SK-N-MC (cell line): ENCODE results near the gene RSRP1.
A peak's percentile ranks its signal among the peaks of the same experiment; 100 is the strongest.
"Not testable (repeated sequence)": the region's sequence is repeated elsewhere in the genome, so short reads cannot be mapped to it uniquely, and the experiment has no call there.

ENCODE experiments used
- DNase-seq: peaks from one replicate; pipeline ENCODE4 v3.0.0-alpha.2; 2011; ENCODE audit warnings: low read depth, low spot score
- H3K27ac ChIP-seq: fragments of 200-600 bp; sonication (generic); 2 replicates; pipeline ENCODE4 v1.5.1; 2016; ENCODE audit warnings: mixed run types
- H3K36me3 ChIP-seq: fragments of 200-600 bp; sonication (generic); 2 replicates; pipeline ENCODE4 v1.6.1; 2017; ENCODE audit warnings: antibody characterized with exemption, low read length, mixed read lengths; ENCODE audit not compliant: insufficient read depth
- H3K4me3 ChIP-seq: fragments of 200-600 bp; sonication (generic); 2 replicates; pipeline ENCODE4 v1.5.1; 2016
- H3K9ac ChIP-seq: fragments of 200-600 bp; sonication (generic); 2 replicates; pipeline ENCODE4 v1.8.0; 2017; ENCODE audit warnings: mixed run types, mixed read lengths; ENCODE audit not compliant: insufficient read length
- H3K9me3 ChIP-seq: fragments of 200-600 bp; sonication (generic); 2 replicates; pipeline ENCODE4 v1.6.1; 2017; ENCODE audit warnings: low read depth, mild to moderate bottlenecking, antibody characterized with exemption, low read length, moderate library complexity, mixed read lengths
- FOXP2 ChIP-seq: optimal IDR thresholded peaks from 2 replicates; pipeline ENCODE3; 2011; ENCODE audit warnings: mild to moderate bottlenecking, moderate library complexity; ENCODE audit not compliant: insufficient read depth; ENCODE audit errors: extremely low read length, control extremely low read depth
- POLR2AphosphoS5 ChIP-seq: IDR thresholded peaks from 2 replicates; pipeline ENCODE4 v1.6.1; 2012; ENCODE audit warnings: mild to moderate bottlenecking, low read depth, low read length, borderline replicate concordance

Gene RSRP1, protein sequence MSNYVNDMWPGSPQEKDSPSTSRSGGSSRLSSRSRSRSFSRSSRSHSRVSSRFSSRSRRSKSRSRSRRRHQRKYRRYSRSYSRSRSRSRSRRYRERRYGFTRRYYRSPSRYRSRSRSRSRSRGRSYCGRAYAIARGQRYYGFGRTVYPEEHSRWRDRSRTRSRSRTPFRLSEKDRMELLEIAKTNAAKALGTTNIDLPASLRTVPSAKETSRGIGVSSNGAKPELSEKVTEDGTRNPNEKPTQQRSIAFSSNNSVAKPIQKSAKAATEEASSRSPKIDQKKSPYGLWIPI

DNA sequence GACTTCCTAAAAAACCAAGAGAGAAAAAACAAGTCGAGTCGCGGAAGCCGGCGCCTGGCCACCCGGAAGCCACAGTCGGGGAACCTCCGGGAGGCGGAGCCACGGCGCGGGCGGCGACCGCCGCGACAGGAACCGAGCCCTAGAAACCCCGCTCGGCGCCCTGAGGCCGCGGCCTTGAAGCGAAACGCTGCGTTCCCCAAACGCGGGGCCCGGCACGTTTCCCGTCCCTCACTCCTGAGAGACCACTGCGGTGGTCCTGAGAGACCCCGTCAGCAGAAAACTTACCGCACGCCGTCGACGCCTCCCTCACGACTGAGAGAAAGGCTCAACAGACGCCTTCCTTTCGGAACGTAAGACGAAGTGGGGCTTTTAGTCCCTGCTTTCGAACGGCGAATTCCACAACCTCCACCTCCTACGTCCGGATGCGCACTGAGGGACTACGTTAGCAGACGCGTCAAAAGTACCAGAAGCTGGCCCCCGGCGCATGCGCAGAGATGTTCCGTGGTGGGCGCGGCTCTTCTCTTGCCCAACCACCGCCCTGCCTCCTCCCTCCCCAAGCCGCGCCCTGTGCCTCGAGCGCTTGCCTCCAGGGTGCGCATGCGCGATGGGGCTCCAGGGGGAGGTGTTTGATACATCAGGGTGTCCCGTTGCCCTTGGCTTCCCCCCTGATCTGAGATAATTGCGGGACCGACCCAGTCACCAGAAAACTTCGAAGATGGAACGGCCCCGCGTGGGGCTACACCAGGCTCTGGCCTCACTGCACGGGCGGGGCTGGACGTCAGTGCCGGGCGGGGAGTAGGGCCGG, at the start of gene RSRP1:
RSRP1 (minus strand) TSS at position 431 of the 805 bp plus-strand sequence. CDS start 491 bp downstream, outside the sequence.
- no peak for TF ChIP-seq FOXP2
- TF ChIP-seq POLR2AphosphoS5 = peak; percentile 100
- peak; percentile 88 for DNase-seq
- Histone ChIP-seq H3K36me3 (peaks cover 43% of the 10 kb centered on the region), H3K9me3 (no peaks in the 10 kb centered on the region), H3K4me3 (peak within 1 kb of the TSS; percentile 100), H3K27ac (peak within 1 kb of the TSS; percentile 93), H3K9ac (peak within 1 kb of the TSS; percentile 96)

DNA sequence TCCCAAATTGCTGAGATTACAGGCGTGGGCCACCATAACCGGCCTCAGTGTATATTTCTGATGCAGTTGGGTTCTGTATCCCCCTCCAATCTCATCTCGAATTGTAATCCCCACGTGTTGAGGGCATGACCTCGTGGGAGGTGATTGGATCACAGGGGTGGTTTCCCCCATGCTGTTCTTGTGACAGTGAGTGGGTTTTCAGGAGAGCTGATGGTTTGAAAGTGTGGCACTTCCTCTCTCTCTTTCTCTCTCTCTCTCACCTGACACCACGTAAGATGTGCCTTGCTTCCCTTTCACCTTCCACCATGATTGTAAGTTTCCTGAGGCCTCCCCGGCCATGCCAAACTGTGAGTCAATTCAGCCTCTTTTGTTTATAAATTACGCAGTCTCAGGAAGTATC, 49.2 kb upstream of the RSRP1 start:
- H3K9me3 ChIP-seq, H3K9ac ChIP-seq, H3K4me3 ChIP-seq, DNase-seq, H3K36me3 ChIP-seq, H3K27ac ChIP-seq: not testable (repeated sequence)

DNA sequence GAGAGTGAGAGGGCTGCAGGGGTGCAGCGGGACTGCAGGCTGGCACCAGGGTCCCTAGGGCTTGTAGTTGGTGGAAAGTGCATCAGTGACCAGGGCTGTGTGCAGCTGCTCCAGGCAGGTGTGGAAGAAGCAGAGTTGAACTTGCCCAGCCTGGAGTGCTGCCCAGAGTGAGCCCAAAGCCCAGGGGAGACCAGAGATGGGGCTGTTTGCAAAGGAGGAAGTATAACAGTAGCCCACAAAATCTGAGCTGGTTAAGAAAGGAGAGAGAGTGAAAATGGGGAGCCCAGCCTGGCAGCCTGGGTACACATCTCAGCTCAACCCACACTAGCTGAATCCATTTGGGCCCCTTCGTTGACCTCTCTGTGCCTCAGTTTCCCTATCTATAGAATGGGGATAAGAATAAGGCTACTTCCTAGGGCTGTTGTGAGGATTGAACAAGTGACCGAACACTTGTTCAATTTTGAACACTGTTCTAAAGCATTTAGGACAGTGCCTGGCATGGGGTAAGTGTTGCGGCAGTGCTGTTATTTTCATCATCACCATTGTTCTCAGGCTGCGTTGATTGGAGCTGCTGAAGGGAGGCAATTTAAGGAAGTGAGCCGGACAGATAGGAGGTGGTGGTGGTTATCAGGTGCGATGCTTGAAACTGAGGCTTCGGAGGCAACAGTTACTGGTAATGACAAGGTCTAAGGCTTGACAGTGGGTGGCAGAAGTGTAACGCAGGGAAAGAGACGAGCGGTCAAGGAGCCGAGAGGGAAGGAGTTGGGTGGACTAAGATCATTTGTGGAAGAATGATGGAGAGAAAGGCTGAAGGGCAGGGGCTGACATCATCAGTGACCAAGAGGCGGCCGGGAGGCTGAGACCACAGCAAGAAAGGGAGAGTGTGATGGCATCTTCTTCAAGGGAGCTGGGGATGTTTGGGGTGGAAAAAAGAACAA, 47.9 kb upstream of the RSRP1 start:
- H3K4me3 ChIP-seq, H3K9me3 ChIP-seq, H3K36me3 ChIP-seq, H3K27ac ChIP-seq, DNase-seq, H3K9ac ChIP-seq: not testable (repeated sequence)

DNA sequence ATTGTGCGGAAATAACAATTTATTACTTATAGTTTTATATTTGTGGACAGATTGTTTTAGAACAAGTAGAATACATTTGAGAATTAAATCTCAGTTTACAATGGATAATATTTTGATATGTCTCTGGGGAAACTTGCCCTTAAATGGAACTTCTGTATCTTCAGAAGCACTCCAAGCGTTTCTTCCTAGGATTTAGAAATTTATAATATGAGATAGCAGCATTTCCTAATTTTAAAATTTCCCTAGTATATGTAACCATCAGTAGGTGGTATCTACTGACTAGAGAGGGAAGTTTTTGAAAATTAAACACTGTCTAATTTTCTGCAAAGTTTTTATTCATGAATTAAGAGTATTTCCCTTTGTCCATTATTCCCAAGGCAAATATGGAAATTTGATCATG, 46.2 kb upstream of the RSRP1 start:
- not testable (repeated sequence) for H3K9ac ChIP-seq, H3K4me3 ChIP-seq, H3K36me3 ChIP-seq, H3K27ac ChIP-seq, H3K9me3 ChIP-seq, DNase-seq

DNA sequence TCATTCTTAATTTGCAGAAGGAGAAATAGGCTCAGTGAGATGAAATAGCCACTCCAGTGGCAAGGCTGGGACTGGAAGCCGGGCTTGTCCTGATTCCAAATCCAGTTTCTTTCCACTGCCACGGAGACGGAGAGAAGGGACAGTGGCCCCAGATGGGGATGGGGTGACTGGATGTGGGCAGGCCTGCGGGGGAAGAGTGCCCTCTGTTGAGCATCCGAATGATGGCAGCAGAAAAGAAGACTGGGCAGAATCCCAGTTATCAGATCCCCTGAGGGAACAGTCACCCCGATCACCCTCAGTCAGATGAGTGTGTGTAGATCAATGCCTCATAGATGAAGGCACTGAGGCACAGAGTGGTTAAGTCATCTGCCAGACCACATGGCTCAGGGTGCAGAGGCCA, 42.8 kb upstream of the RSRP1 start:
- H3K4me3 ChIP-seq, H3K36me3 ChIP-seq, H3K9ac ChIP-seq, H3K27ac ChIP-seq, DNase-seq, H3K9me3 ChIP-seq: not testable (repeated sequence)

DNA sequence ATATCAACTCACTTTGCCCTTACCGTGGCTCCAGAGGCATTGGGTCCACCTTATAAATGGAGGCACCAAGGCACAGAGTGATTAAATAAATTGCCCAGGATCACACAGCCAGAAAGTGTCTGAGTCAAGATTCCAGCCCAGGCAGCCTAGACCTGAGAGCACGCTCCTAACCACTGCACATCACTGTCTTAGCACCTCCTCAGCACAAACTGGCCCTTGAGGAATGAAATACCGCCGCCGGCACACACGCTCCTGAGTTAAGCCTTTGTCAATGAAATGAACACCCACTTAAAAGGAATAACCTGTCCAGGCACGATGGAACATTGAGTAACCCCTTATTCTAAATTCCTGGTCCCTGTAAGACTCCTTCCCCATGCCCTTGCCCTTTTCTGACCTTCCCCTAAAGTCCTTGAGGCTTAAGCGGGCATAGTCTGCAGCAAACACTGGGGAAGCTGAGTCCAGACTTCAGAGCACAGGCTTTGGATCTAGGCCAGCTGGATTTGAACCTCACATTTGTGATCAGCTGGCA, 41.4 kb upstream of the RSRP1 start:
- DNase-seq, H3K4me3 ChIP-seq, H3K27ac ChIP-seq, H3K9ac ChIP-seq, H3K9me3 ChIP-seq, H3K36me3 ChIP-seq: not testable (repeated sequence)

DNA sequence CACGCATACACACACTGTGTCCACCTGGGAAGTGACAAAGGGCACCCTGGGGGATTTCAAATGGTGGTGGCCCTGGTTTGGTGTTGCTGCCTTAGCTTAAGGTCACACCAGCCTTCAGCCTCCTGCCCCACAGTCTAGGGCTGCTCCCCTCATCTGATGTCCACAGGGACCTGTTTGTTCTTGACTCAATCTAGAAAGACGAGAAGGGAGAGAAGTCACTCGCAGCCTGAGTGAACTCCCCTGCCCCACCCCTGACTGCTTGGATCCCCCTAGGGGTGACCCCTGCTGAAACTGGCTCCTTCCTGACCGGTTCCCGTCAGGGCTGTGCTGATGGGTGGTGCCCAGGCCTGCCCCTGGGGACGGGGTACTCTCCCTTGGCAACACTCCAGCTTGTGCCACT, 39.9 kb upstream of the RSRP1 start:
- H3K4me3 ChIP-seq, H3K9ac ChIP-seq, H3K36me3 ChIP-seq, DNase-seq, H3K27ac ChIP-seq, H3K9me3 ChIP-seq: not testable (repeated sequence)

DNA sequence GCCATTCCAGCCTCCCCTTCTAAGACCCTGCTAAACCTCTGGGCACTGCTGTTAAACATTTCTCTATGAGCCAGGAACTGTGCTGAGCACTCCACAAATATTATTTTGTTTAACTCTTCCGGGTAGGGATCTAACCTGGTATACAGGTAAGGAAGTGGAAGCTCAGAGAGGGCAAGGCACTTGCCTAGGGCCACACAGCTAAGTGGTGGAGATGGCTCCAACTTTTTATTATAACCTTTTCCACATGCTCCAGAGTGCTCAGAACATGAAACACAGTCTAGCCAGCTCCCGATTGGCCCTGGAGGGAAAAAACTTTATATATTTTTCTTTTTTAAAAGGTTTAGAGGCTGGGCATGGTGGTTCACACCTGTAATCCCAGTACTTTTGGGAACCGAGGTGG, 38.6 kb upstream of the RSRP1 start:
- H3K9ac ChIP-seq, DNase-seq, H3K36me3 ChIP-seq, H3K4me3 ChIP-seq, H3K9me3 ChIP-seq, H3K27ac ChIP-seq: not testable (repeated sequence)

DNA sequence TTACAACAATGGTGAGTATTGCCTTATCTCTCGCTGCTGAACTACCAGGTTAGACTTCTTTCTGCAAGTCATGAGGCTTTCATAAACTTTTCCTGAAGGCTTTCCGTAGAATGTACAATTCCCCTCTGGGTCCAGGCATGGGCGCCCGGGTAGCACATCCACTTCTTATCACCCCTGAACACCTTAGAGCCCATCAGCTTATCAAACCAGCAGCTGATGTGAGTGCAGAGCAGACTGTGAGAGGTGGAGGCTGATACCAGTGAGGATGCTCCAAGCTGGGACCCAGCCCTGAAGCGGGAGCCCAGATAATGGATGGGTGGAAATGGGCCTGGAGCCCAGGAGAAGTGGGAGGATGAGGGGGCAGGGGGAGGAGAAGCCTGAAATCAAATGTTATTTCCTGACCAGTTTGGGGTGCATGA, 32.4 kb upstream of the RSRP1 start:
- not testable (repeated sequence) for H3K27ac ChIP-seq, DNase-seq, H3K36me3 ChIP-seq, H3K4me3 ChIP-seq, H3K9me3 ChIP-seq, H3K9ac ChIP-seq

DNA sequence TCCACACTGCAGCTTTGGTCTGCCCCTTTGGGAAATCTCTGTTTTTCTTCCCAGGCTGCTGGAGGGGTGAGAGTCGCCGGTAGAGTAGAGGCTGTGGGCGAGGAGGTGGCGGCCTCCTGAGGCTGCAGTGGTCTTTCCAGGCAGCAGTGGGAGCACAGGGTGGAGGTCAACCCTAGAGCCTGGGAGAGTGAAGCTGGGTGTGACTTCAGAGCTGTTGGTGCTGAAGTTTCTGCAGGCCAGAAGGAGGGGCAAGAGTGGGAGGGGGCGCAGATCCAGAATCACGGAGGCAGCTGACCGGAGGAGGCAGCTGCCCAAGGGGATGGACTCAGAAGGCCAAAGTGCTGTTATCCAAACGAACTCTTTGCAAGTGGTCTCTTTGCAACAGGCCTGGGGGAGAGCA, 31.5 kb upstream of the RSRP1 start:
- DNase-seq, H3K27ac ChIP-seq, H3K36me3 ChIP-seq, H3K9me3 ChIP-seq, H3K9ac ChIP-seq, H3K4me3 ChIP-seq: not testable (repeated sequence)

DNA sequence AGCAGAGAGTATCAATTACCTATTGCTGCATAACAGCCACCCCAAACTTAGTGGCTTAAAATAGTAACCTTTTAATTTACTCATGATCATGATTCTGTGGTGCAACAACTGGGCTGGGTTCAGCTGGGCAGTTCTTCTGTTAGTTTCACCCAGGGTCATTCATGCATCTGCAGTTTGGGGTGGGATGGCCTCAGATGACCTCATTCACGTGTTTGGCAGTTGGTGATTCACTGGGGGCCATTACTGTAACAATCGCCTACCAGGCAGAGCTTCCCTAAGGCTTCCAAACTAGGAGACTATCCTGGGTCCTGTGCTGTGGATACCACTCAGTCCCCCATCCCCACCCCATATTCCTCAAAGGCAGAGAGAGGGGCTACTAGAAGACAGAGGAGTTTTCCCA, 31.1 kb upstream of the RSRP1 start:
- not testable (repeated sequence) for DNase-seq, H3K4me3 ChIP-seq, H3K9ac ChIP-seq, H3K36me3 ChIP-seq, H3K9me3 ChIP-seq, H3K27ac ChIP-seq

DNA sequence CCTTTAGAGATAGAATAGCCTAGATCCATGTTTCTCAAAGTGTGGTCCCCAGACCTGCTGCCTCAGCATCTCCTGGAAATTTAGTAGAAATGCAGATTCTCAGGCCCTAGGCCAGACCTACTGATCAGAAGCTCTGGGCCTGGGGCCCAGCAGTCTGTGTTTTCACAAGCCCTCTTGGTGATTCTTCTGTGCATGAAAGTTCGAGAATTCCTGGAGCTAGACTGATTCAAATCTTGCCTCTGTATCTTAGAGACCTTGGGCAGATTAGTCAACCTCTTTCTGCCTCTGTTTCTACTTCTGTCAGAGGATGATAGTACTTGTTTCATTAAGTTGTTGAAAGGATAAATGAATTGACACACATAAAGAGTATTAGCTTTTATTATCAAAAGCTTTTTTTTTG, 30.0 kb upstream of the RSRP1 start:
- H3K9ac ChIP-seq, H3K27ac ChIP-seq, H3K9me3 ChIP-seq, DNase-seq, H3K4me3 ChIP-seq, H3K36me3 ChIP-seq: not testable (repeated sequence)

DNA sequence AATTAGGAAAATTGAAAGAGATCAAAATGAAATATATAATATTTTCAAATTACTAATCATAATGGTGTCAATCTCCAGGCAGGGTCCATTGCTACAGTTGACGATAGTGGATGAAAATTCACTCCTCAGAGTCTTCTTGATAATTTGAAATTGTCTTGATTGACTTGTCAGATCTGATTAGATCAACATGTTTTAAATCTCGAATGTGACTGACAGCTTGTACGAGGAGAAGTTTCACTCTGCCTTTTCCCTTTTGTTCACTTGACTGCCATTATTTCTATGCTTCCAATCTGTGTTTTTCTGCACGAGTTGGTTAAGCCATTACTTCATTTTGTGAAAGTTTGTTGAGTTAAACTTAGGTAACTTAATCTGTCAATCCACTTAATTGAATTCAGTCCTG, 28.4 kb upstream of the RSRP1 start:
- H3K36me3 ChIP-seq, H3K27ac ChIP-seq, H3K9ac ChIP-seq, H3K9me3 ChIP-seq, DNase-seq, H3K4me3 ChIP-seq: not testable (repeated sequence)
